ENCODE data around the gene TNFRSF21. TPM values are rescaled to one million over a fixed set of nuclear protein-coding genes. Genes with fewer than 3 reads are reported as not detected.

Gene TNFRSF21
- total and polyA plus RNA-seq, 9 of the 15 experiments (the other 6 are each of a cell fraction or from before 2014, with no cell fraction given): 0.63 to 5.7 (median 2.2) TPM

DNA sequence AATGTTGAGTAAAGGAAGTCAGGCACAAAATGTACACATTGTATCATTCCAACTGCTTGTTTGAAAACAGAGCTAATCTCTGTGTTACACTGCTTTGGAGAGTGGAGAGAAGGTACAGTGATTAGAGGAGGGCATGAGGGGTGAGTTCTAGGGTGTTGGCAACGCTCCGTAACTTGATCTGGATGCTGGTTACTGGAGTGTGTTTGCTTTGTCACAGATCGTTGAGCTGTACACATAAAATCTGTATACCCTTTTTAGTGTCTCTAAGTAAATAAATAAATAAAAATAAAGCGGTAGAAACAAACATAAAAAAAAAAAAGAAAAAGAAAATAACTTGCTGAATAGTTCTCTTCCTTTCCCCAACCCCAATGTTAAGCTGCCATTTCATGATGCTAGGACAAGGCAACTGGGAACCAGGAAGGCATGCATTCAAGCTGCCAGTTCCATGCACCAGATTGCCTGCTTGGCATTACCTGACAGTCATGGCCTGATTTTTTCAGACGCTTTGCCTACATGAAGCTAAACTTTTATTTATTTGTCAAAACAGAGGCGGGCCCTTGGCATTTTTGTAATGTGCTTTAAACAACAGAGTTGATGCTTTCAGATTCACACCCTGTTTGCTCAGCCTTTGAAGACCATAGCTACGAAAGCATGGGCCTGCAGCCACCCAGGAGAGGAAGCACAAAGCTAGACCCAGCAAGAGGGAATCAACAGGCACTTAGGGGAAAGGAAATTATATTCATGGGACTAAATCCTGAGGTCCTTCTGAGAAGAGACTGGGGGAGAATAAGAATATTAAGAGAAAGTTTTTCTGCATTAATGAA is 21.2 kb downstream of the TNFRSF21 start:
- H3K9me3 ChIP-seq (replicated peaks; ENCODE audit: control insufficient read depth, insufficient read depth, low read depth, low read length): no peaks in the 10 kb centered on the region
- H3K27me3 ChIP-seq (ENCODE audit: control insufficient read depth in 2 of 2, insufficient read depth in 2 of 2, low read length in 2 of 2): 0 out of 5 replicates have a peak, but pooled peaks cover 0 to 4% of the 10 kb centered on the region in 2 experiments
- no peaks in the 10 kb centered on the region for H3K79me2 ChIP-seq (ENCODE audit: control insufficient read depth, insufficient read depth, low read length)
- FAIRE-seq (no peak), ATAC-seq (no peak), DNase-seq (ENCODE audit: extremely low read depth in 1 of 4, low spot score in 3 of 4) (no peak)
- no peaks in the 10 kb centered on the region for H4K20me1 ChIP-seq (replicated peaks; ENCODE audit: control insufficient read depth, insufficient read depth, low read length)
- intact Hi-C loops (cut with micrococcal nuclease): no loop called here
- no peak overlapping the region for H3K4me3 ChIP-seq
- H3K9ac ChIP-seq (ENCODE audit: insufficient read depth in 1 of 2, low read depth in 2 of 2, low read length in 2 of 2): no peak overlapping the region
- H3K27ac ChIP-seq (ENCODE audit: extremely low read depth, low read depth, low read length): no peak overlapping the region
- no peaks in the 10 kb centered on the region for H3K36me3 ChIP-seq (ENCODE audit: control insufficient read depth, insufficient read depth, low read length)
- H3K4me2 ChIP-seq (ENCODE audit: insufficient read depth, low read length): no peak overlapping the region
- BruUV-seq (replicated peaks): no TSS peak
- H3K4me1 ChIP-seq (replicated peaks in 1 of 2; ENCODE audit: control insufficient read depth in 2 of 2, insufficient read depth in 2 of 2, low read length in 2 of 2): no peaks in the 10 kb centered on the region
- 23% methylated on average over 7 of the region's 7 CpGs for WGBS (ENCODE audit: insufficient coverage, low coverage, missing lambda C conversion rate)
- POLR2A ChIA-PET: interaction anchor here (0.5 kb wide), 1 partner anchor 12 kb away, joined by 3 read pairs; no protein-coding TSS in a partner anchor
- no peak overlapping the region for H2AFZ ChIP-seq (ENCODE audit: low read depth, low read length)
- CTCF ChIA-PET (ENCODE audit: low intra/inter-chr PET ratio): no interaction called here
- in situ Hi-C loops (cut with MboI): no loop called here
- H3K9me1 ChIP-seq (ENCODE audit: control insufficient read depth, insufficient read depth, low read length): peaks cover 2% of the 10 kb centered on the region
- TF ChIP-seq GTF2A2 (tag; IDR thresholded peaks at IDR 0.05) (no peak), MEF2D (tag; conservative IDR thresholded peaks at IDR 0.05; ENCODE audit: low read depth) (no peak), KDM1A (IDR thresholded peaks at IDR 0.05) (no peak), NFXL1 (CRISPR knock-in tag; IDR thresholded peaks at IDR 0.05) (no peak), KAT7 (CRISPR knock-in tag; IDR thresholded peaks at IDR 0.05; ENCODE audit: borderline replicate concordance) (no peak), ZNF316 (IDR thresholded peaks at IDR 0.05) (no peak)
- TF ChIP-seq, protein P1, sequence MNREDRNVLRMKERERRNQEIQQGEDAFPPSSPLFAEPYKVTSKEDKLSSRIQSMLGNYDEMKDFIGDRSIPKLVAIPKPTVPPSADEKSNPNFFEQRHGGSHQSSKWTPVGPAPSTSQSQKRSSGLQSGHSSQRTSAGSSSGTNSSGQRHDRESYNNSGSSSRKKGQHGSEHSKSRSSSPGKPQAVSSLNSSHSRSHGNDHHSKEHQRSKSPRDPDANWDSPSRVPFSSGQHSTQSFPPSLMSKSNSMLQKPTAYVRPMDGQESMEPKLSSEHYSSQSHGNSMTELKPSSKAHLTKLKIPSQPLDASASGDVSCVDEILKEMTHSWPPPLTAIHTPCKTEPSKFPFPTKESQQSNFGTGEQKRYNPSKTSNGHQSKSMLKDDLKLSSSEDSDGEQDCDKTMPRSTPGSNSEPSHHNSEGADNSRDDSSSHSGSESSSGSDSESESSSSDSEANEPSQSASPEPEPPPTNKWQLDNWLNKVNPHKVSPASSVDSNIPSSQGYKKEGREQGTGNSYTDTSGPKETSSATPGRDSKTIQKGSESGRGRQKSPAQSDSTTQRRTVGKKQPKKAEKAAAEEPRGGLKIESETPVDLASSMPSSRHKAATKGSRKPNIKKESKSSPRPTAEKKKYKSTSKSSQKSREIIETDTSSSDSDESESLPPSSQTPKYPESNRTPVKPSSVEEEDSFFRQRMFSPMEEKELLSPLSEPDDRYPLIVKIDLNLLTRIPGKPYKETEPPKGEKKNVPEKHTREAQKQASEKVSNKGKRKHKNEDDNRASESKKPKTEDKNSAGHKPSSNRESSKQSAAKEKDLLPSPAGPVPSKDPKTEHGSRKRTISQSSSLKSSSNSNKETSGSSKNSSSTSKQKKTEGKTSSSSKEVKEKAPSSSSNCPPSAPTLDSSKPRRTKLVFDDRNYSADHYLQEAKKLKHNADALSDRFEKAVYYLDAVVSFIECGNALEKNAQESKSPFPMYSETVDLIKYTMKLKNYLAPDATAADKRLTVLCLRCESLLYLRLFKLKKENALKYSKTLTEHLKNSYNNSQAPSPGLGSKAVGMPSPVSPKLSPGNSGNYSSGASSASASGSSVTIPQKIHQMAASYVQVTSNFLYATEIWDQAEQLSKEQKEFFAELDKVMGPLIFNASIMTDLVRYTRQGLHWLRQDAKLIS (CRISPR knock-in tag; IDR thresholded peaks at IDR 0.05): no peak
- TF ChIP-seq, protein P2, sequence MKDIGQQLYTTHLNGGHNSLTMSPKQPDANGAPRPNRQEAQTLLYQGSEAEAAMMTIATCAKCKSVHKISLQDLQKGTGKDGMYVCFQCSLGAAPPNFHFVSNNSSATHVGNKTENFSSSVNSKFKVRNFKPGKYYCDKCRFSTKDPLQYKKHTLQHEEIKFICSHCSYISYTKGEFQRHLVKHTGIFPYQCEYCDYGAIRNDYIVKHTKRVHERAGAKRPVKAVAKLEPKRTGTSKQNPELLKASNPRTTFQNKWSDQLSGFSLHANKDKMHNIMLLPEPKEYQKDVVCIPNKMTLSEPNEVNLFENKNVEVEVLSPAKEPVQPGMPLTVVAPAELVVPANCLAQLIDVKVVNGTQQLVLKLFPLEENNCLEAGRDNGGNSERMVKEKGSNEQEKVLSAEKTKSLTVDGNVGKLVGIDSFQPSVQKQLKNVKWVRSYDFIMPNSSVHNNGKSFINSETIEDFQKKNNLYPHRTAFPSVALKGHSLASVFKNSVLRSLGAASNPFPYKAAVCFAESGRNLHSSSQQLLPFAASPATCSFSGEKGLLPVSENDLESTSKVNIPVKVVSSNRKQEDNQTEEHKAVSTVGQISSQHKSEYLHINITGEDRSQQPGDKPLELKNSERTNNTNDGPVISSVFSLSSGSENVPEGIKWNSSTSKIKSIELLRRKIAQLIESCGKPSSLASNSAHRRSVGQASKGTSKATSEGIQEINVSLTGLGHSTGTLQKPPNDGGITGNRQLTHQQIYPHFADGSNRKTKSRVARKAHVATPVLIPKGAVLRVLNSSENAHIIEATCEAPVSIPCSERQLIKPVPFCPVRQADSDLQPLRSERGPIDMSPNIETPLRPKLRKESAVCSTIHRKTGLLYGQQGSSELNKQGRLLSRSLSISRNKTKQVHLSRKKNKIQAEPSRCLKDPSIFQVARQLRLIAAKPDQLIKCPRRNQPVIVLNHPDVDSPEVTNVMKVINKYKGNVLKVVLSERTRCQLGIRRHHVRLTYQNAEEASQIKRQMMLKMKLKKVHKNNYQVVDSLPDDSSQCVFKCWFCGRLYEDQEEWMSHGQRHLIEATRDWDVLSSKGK (CRISPR knock-in tag; IDR thresholded peaks at IDR 0.05): no peak
- TF ChIP-seq, protein P3, sequence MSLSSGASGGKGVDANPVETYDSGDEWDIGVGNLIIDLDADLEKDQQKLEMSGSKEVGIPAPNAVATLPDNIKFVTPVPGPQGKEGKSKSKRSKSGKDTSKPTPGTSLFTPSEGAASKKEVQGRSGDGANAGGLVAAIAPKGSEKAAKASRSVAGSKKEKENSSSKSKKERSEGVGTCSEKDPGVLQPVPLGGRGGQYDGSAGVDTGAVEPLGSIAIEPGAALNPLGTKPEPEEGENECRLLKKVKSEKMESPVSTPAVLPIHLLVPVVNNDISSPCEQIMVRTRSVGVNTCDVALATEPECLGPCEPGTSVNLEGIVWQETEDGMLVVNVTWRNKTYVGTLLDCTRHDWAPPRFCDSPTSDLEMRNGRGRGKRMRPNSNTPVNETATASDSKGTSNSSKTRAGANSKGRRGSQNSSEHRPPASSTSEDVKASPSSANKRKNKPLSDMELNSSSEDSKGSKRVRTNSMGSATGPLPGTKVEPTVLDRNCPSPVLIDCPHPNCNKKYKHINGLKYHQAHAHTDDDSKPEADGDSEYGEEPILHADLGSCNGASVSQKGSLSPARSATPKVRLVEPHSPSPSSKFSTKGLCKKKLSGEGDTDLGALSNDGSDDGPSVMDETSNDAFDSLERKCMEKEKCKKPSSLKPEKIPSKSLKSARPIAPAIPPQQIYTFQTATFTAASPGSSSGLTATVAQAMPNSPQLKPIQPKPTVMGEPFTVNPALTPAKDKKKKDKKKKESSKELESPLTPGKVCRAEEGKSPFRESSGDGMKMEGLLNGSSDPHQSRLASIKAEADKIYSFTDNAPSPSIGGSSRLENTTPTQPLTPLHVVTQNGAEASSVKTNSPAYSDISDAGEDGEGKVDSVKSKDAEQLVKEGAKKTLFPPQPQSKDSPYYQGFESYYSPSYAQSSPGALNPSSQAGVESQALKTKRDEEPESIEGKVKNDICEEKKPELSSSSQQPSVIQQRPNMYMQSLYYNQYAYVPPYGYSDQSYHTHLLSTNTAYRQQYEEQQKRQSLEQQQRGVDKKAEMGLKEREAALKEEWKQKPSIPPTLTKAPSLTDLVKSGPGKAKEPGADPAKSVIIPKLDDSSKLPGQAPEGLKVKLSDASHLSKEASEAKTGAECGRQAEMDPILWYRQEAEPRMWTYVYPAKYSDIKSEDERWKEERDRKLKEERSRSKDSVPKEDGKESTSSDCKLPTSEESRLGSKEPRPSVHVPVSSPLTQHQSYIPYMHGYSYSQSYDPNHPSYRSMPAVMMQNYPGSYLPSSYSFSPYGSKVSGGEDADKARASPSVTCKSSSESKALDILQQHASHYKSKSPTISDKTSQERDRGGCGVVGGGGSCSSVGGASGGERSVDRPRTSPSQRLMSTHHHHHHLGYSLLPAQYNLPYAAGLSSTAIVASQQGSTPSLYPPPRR (CRISPR knock-in tag; IDR thresholded peaks at IDR 0.05; ENCODE audit: borderline replicate concordance): no peak
